Stimulated activated CD4-positive, alpha-beta T cell treated with anti-CD3 and anti-CD28 coated beads, TNF-alpha, amount 100 ng/mL, for 24 hours (primary cell): Measurements from ENCODE around the gene LRIG1.

Source experiments
- DNase-seq, 3 experiments: peaks; one replicate each; pipeline ENCODE4 v3.0.0-alpha.2; 2020; ENCODE audit warnings: low read depth in 3 of 3

Gene LRIG1

DNA sequence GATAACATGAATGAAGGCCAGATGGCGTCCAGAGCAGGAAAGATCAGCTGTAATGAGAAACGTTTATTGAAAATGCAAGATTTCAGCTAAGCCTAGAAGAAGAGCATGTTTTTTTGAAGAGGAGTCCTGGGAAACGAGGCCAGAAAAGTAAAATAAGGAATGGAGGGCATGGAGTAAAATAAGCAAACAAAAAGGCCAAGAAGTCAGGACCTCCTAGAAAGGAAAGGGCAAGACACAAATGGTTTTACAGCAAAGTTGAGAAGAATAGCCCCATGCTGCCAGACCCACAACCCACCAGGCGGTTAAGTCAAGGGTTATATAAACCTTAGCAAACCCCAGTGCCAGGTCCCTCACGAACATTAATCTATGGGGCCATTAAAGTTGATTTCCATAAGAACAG lies 30.5 kb downstream of the LRIG1 start:
- DNase-seq, result no peak

DNA sequence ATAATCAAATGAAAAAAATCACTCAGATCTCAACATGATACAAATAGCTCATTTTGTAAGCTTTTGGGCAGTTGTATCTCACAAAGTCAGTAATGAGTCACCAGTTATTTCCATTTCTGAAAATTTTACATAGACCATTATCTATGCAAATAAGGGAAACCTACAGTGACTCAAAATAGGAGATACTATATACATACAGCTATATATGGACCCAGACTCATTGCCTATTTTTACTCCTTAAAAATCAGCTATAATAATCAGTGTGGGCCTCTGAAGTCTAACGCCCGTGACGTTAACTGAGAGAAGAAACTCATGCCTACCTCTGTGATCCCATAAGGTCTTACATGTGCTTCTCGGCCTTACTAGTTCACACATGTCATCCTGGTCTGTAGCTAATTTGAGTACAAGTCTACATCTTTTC lies 31.6 kb downstream of the LRIG1 start:
- no peak for DNase-seq

DNA sequence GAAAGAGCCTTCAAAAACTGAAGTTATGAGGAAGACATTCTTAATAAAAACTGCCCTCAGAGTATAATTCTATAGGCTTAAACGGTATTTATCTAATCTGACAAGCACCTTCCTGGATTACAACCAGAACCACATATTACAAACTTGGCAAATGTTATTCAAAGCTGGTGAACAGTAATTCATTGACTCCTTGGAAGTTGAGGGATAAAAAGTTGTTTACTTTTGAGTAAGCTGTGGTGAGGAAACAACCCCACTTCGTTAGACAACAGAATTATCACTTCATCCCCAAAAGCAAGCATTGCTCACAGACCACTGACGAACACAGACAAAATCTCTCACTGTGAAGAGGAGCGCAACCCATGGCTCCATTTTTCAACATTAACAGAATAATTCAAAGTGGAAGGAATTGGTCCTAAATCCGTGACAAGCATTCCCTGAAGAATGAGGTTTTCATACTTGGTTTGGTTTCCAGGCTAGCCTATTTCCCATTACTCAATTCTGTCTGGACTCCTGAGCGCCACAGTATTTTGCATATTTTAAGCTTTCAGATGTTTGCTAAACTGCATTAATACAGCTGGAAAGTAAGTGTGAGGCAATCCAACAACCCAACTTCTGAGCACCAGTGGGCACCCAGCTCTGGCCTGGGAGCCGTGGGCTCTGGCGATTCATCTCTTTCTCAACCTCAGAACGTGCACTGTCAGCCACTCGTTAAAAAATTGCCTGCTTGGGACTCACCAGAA lies 32.7 kb downstream of the LRIG1 start:
- DNase-seq, result no peak

DNA sequence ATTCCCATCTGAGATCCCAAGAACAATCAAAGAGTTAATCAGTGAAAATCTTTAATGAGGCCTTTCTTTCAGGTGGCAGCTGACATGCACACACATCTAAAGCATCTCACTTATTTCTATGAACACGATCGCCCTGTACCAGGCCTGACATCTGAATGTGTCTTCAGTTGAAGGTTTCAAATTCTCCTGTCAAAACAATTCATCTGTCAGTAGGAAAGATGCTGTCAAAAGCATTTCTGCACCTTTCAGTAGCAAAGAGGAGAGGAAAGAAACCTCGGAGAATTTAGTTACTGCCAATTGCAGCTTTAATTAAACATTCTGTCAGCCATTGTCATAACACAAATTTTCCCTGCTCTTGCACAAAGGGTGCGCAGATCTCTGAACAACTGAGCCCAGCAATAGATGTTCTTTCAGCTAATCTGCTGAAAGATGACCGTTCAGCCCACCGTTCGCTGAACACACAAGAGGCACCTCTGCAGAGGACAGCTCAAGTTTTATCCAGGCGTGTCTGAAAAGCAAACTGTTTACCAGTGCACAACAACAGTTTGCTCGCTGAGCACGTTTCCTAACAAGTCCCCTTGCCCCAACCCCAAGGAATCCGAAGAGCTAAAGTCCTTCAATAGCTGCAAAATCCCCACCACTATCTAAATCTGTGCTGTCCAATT lies 34.1 kb downstream of the LRIG1 start:
- DNase-seq, result no peak

DNA sequence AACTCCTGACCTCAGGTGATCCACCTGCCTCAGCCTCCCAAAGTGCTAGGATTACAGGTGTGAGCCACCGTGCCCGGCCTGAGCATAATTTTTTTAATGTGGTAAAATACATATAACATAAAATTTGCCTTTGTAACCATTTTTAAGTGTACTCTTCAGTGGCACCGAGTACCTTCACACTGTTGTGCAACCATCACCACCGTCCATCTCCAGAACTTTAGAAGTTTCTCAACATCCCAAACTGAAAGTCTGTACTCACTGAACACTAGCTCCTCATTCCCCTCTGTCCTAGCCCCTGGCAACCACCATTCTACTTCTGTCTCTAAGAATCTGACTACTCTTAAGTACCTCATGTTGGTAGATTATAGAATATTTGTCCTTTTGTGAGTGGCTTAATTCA lies 35.2 kb downstream of the LRIG1 start:
- DNase-seq, result no peak

DNA sequence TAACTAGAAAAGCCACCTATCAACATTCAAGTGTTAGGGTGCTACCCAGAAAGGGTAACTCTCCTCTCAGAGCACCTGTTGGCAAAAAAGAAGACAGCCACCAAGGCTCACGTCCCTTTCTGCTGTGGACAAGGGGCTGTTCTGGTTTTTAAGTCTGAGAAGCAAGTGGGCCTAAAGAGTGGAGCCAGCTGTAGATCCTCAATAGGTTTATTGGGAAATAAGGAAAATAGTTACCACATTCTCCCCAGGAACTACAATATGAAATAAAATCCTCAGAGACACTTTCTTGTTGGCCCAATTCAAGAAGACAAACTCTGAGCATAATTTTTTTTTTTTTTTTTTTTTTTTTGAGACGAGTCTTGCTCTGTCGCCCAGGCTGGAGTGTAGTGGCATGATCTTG lies 35.8 kb downstream of the LRIG1 start:
- DNase-seq, result no peak

DNA sequence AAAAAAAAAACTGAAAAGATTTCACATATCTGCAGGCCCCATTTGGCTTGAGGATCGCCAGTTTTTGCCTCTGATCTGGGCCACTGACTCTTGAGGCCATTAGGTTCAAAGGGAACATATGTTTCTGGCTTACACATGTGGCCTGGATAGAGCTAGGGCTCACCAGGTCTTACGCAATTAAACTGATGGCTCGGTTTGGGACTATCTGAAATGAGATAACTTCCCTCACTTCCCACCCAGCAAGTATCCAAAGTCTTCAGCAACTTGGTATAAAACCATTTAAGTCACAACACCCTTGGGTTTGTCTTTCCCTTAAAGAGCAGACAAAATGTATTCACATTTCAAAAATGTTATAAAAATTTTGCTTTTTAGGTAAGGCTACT lies 36.3 kb downstream of the LRIG1 start:
- no peak for DNase-seq

DNA sequence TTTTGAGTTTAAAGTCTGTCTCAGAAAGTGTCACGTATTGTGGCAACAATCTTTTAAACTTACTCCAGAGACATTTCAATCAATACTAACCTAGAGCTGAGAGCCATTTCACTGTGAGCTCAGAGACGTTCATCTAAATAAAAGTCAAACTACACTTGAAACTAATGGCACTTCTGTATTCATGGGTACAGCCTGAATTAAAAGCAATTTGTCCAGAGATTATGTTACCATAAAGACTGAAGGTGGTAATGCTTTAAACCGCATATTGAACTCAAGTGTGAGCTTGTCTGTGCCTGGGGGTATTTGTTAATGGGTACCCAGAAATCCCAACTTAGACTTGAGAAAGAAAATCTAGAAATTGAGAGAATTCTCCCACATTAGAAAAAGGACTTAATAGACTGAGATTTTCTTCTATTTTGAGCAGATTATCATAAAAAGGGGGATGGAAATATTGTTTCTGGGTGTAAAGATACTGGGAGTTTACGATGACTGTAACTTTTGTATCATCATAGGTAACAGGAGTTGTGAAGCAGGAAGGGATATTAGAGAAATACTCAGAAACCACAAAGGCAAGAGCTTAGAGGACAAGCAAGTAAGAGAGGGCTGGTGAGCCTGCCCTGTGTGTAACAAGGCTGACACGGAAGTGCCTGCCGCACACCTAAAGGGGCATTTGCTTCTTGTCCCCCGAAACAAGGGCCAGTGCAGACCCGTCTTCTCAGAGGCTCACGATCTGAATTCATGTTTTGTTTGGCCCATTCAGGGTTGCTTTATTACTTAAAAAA lies 36.9 kb downstream of the LRIG1 start:
- DNase-seq, result no peak

DNA sequence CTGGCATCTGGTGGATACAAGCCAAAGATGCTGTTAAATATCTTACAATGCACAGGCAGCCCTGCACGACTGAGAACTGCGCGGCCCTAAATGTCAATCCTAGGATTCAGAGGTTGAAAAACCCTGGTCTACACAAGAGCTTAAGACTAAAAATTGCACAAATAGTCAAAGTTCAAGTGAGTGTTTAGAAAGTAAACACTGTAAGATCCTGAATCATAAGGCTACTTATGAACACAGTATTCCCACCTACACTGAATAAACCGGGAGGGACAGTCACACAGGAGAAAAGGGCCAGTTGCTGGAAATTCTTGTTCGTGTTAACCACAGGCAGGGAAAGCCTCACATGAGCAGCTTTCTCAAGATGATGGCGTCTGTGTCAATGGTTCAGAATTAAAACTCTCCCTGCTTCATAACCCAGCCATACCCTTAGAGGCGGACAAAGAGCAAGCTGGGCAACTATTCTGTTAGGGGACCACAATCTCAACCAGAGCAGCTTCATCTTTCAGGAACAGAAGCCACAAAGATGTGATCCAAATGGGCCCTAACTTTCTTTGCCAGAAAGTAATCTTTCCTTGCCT lies 37.7 kb downstream of the LRIG1 start:
- no peak for DNase-seq

DNA sequence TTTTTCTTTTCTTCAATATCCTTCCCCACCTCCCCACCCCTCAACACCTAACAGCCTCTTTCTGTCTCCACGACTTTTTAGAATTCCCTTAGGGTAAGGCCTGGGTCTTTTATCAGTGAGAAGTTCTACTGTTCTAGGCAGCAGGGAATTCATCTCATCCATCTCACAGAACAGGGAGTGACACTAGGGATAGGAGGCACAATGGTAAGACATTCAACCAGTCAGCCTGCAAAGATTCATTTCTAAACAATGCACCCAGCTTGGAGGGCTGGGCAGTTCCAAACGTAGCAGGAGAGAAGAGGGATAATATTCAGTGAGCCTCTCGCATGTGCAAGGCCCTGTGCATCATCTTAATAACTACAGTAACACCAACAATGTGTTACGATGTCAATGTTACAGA lies 43.6 kb downstream of the LRIG1 start:
- DNase-seq, result no peak

DNA sequence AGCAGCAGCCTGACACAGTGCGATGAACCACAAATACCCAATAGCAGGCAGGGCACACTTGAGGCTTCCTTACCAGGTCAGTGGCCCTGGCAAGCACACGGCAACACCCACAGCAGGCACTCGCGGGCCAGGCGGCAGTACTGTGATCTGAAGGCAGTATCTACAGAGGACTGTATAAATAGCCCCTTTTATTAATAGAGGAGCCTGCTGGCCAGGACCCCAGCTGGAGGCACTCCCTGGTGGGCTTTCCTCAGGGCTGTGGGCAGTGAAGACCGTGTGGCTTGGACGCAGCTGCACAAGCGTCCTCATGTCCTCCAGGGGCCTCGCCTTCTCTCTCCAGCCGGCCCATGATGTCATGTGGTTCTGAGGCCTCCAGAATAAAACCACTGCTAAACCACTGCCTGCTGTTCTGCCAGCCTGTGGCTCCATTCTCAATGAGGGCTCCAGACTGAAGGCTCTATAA lies 44.1 kb downstream of the LRIG1 start:
- DNase-seq, result no peak

DNA sequence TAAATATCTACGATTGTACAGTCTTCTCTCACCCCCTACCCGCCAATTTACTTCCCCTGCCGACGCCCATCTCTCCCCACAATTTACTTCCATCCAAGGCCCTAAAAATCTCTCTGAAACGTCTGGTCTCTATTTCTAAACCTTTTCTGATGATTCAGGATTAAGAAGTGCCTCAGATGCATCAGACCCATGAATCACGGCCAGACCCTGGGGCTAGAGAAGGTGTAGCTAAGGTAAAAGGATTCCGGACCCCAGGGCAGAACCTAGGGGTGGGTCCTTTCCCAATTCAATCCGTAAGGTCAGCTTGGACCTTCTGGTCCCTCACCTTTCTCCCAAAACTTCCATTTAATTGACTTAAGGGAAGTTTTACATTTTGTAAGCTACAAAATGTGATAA lies 46.4 kb downstream of the LRIG1 start:
- DNase-seq, result no peak

DNA sequence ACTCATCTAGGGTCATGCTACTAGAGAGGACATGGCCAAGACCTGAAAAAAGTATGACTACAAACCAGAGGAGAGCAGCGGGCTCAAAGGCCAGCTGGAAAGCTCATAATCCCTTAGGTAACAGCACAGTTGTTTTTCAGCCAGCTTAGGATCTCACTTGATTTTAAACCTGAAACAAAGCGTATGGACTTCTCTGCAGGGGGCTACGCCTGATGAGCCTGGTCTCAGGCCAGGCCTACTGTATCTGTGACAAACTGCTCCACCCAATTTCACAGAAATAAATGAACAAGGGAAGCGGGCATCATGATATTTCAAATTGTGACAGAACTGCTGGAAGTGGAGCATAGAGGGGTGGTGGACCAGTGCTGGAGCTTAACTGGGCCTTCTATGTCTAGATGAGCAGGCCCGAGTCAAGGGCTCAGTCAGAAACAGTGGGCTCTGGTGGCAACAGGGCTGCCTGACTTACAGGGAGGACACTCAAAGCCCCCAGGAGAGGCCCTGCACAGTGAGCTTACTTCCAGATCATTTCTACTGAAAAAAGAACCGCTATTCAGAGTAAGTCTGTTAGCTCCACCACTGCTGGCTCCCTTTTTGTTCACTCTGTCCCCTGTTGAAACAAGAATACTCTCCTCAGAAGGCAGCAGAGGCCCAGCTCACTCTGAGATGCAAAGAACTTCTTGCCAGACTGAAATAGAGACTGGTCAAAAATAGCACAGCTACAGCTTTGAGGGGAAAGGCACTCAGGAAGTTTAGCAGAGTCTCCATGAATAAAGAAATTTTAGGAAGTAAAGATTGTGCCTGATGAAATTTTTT lies 47.0 kb downstream of the LRIG1 start:
- DNase-seq, result no peak

DNA sequence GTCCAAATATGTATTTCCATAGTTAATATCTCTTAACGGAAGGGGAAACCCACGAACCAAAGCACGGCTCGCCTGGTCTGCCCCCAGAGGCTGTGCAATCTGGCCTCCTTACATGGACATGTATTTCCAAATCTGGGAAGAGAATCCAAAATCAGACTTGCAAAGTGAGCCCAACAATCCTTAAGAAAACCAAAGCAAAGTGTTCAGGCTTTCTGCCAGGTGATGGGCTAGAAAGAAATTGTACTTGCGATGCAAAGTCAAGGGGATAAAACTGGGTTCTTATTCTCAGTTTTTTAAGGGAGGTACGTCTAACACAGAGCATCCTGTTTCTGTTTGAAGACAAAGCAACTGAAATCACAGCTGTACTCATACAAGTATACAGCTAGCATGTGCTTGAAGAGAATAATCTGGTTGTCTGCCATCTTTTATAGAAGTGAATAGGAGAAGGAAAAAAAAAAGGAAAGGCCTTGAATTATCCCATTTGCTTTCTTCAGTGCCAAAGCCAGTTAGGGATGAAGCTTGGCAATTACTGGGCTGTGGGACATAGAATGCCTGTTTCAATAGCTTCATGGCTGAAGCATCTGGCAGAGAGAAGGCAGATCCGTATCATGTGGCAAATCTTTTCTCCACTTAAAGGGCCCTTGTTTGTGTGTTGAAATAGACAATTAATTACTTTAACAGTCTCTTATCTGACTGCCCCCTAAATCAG lies 48.4 kb downstream of the LRIG1 start:
- DNase-seq, result no peak

DNA sequence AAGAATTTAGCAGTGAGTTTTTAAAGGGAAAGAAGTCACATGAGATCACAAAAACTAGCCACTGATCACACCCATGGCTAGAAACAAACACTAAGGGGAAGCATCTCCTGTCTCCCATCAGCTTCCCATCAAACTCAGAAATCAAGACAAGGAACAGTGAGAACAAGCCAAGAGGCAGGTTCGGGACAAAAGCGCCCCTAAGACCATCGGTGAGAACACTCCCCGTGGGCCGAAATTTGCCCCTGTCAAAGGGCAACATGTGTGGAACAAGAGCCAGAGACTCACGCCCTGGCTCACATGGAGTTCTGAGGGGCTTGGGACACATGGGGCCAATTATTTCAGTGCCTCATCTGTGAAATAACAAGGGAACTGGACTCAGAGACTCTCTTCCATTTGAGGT lies 49.1 kb downstream of the LRIG1 start:
- DNase-seq, result no peak

DNA sequence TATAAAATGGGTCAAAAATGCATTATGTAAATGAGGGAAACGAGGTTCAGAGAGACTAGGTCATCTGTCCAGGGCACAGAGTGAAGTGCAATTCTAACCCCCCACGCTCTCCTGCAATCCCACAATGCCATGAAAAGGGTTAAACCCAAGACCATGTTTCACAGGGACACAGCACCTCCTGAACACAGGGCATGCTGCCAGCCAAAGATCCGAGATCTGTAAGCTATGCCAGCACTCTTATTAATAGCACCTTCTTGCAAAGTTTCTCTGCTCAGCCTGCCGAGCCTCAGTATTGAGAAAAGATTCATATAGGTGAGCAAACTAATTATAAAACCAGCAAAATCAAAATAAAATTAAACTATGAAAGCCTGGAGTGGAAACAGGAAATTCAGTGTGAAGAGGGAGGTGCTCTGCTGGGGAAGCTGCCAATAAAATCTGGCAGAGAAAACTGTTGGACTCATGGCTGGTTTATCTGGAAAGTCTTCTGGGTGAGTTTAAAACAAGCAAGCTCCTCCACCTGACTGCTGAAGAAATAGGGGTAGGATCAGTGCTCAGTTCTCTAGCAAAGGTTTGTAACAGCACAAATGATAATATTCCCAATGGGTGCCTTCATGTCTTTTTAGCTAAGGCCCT lies 50.3 kb downstream of the LRIG1 start:
- DNase-seq, result no peak

DNA sequence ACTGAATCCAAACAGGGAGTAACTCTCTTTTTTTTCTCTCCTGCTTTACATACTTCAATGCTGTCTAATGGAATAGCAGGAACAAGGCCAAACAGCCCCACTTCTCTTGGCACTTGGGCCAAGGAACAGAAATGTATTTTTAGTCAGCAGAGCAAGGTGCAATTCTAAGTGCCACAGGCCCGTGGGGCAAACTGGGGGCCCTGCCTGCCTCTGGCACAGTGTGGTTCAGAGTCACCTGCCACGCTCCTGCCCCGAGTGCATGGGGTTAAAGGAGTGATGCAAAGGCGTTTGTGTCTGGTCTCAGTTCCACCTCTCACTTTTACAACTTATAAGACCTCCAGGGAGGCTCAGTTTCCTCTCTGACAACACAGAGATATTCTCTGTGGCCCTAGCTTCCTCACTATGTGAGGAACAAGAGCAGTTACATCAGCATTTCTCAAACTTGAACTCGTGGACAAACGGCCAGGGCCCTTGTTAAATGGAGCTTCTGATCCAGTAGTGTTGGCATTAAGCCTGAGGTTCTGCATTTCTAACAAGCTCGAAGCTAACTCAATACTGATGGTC lies 51.3 kb downstream of the LRIG1 start:
- DNase-seq, result no peak

DNA sequence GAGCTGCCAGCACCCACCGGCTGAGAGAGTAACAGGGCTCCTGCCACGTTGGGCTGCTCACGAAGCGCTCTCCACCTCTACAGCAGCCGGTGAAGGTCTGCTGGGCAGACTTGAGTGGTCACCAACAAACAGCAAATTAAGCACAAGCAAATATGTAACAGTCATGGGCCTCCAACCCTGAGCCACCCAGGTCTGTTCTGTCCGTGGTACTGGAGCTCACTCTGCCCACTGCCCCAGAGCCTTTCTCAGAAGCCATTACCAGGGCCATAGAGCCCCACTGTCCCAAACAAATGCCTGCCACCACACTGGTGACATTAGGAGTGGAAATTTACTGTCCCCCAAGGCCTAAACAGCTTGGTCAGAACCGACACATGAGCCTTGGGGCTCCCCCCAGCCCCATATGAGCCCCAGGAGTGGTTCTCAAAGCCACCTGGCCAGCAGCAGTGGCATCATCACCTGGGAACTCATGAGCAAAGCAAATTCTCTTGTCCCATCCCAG lies 56.6 kb downstream of the LRIG1 start:
- DNase-seq, result no peak

DNA sequence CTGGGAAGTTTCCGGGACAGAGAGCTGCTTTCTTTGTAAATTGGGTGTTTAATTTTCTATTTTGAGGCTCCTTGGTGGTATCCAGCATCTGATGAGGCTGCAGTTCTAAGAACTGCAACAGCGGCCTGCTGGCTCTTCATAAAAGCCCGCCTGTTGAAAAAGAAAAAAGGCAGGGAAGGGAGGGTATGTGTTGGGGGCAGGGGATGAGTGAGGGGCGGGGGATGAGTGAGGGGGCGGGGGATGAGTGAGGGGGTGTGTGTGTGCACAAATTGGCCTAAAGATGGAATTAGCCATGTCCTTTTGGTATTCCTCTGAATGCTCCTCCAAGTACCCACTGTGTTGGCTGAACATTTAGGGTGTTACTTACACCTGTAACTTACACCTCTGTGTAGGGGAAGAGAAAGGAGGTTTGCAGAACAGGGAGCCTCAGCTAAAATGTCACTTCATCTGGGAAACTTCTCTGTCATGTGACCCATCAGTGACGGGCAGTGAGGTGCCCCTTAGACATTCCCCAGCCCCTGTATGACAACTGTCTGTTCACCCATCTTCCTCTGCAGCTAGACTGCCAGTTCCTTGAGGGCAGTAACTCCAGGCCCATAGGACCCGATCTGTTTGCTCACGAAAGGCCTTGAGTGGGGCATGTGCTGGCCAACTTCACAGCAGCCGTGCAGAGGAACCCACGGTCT lies 57.6 kb downstream of the LRIG1 start:
- no peak for DNase-seq
